ENCODE results near the gene RGPD4. TPM values are rescaled to one million over a fixed set of nuclear protein-coding genes. Genes with fewer than 3 reads are reported as not detected.
"Not testable (repeated sequence)": the region's sequence is repeated elsewhere in the genome, so short reads cannot be mapped to it uniquely, and the experiment has no call there.

RGPD4 gene
- total RNA-seq, 1 donor from 2014 or later: not detected

DNA sequence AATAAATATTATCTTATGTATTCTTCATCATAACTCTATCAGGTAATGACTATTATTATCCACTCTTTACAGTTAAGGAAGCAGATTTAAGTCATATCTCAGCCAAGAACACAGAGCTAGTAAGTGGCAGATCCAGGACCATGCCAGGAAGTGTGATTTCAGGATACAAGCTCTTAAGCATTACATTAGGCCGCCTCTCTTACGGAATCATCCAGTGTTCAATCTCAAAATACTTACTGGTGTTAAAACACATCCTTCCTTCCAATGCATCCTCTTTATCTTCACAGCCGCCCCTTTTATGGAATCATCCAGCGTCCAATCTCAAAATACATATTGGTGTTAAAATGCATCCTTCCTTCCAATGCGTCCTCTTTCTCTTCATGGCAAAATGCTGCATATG is 14.7 kb upstream of the RGPD4 start:
- no peaks in the 10 kb centered on the region for H3K27me3 ChIP-seq (ENCODE audit: control insufficient read depth, insufficient read depth, low read length)
- H3K36me3 ChIP-seq (ENCODE audit: control insufficient read depth, insufficient read depth, low read length): no peaks in the 10 kb centered on the region
- DNase-seq (ENCODE audit: low read depth) (no peak), FAIRE-seq (no peak)
- no peak overlapping the region for H3K4me3 ChIP-seq (ENCODE audit: low read depth, low read length)
- TF ChIP-seq, protein P1, sequence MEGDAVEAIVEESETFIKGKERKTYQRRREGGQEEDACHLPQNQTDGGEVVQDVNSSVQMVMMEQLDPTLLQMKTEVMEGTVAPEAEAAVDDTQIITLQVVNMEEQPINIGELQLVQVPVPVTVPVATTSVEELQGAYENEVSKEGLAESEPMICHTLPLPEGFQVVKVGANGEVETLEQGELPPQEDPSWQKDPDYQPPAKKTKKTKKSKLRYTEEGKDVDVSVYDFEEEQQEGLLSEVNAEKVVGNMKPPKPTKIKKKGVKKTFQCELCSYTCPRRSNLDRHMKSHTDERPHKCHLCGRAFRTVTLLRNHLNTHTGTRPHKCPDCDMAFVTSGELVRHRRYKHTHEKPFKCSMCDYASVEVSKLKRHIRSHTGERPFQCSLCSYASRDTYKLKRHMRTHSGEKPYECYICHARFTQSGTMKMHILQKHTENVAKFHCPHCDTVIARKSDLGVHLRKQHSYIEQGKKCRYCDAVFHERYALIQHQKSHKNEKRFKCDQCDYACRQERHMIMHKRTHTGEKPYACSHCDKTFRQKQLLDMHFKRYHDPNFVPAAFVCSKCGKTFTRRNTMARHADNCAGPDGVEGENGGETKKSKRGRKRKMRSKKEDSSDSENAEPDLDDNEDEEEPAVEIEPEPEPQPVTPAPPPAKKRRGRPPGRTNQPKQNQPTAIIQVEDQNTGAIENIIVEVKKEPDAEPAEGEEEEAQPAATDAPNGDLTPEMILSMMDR (IDR thresholded peaks at IDR 0.05; ENCODE audit: insufficient read depth, low read length, severe bottlenecking): no peak

GRCh38 chr2:107817378-107817777 is 9.3 kb upstream of the RGPD4 start:
- Histone ChIP-seq H3K36me3 (ENCODE audit: control insufficient read depth, insufficient read depth, low read length) (no peaks in the 10 kb centered on the region), H3K27me3 (ENCODE audit: control insufficient read depth, insufficient read depth, low read length) (no peaks in the 10 kb centered on the region), H3K4me3 (ENCODE audit: low read depth, low read length) (no peak overlapping the region)
- FAIRE-seq: no peak
- TF ChIP-seq, protein P1 (IDR thresholded peaks at IDR 0.05; ENCODE audit: insufficient read depth, low read length, severe bottlenecking): no peak
- DNase-seq (ENCODE audit: low read depth): no peak

DNA sequence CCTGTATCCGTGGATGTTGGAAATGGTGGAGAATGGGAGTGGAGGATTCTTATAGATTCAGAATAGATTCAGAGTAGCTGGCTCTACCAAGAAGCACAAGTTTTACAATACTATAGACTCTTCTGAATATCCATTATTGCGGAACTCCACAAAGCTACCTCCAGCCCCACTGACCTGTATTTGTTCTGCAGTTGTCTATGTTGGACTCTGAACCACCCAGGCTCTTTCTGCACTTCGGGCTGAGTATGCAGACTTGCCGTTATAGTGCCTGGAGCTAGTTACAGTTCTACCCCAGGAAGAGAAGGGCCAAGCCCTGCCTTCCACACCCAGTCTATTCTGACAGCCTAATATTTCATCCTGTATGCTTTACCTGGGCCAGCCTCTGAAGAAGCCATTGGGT is 4.4 kb upstream of the RGPD4 start:
- FAIRE-seq (no peak), DNase-seq (ENCODE audit: low read depth) (no peak)
- no peaks in the 10 kb centered on the region for H3K36me3 ChIP-seq (ENCODE audit: control insufficient read depth, insufficient read depth, low read length)
- H3K27me3 ChIP-seq (ENCODE audit: control insufficient read depth, insufficient read depth, low read length): no peaks in the 10 kb centered on the region
- TF ChIP-seq, protein P1 (IDR thresholded peaks at IDR 0.05; ENCODE audit: insufficient read depth, low read length, severe bottlenecking): no peak
- H3K4me3 ChIP-seq (ENCODE audit: low read depth, low read length): no peak overlapping the region

GRCh38 chr2:107824451-107825205 is 2.1 kb upstream of the RGPD4 start:
- no peak for FAIRE-seq
- TF ChIP-seq, protein P1 (IDR thresholded peaks at IDR 0.05; ENCODE audit: insufficient read depth, low read length, severe bottlenecking): no peak

DNA sequence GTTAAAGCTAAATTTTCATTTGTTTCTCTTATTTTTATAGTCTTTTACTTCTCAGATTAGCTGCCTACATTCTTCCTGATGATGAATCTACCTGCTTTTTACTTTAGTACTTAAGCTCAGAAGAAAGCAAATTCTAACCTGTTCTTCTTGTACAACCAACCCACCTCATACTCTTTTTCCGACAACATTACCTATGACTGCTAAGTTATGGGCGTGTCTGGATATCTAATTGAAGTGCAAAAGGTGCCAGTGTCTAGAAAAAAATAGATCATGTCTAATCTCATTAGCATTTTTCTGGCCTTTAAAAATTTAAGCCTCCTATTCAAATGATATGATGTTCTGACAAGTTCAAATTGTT is 1.5 kb upstream of the RGPD4 start:
- FAIRE-seq (no peak), DNase-seq (ENCODE audit: low read depth) (no peak)
- Histone ChIP-seq H3K27me3 (ENCODE audit: control insufficient read depth, insufficient read depth, low read length) (no peaks in the 10 kb centered on the region), H3K4me3 (ENCODE audit: low read depth, low read length) (no peak overlapping the region), H3K36me3 (ENCODE audit: control insufficient read depth, insufficient read depth, low read length) (no peaks in the 10 kb centered on the region)
- TF ChIP-seq, protein P1 (IDR thresholded peaks at IDR 0.05; ENCODE audit: insufficient read depth, low read length, severe bottlenecking): no peak

More at GRCh38 chr2:107824451-107825205, 2.1 kb upstream of the RGPD4 start:
- Histone ChIP-seq H3K4me3 (ENCODE audit: low read depth, low read length) (no peak overlapping the region), H3K36me3 (ENCODE audit: control insufficient read depth, insufficient read depth, low read length) (no peaks in the 10 kb centered on the region), H3K27me3 (ENCODE audit: control insufficient read depth, insufficient read depth, low read length) (no peaks in the 10 kb centered on the region)
- no peak for DNase-seq (ENCODE audit: low read depth)

DNA sequence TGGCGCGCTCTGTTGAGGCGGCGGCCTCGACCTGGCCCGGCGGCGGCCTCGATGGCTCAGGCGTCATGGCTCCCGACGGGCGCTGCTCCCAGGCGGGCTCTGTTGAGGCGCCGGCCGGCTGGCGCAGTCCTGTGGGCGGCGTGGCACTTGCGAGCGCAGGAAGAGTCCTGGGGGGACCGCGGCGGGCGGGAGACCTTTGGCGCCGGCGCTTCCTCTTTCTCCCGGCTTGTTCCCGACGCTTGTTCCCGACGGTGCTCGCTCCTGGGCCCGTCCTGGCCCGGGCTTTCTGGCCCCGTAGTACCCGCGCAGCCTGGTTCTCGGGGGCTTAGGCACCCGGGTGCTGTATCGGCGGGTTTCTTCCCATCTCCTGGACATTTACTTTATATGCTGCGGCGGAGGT is 2.8 kb downstream of the RGPD4 start:
- DNase-seq (ENCODE audit: low read depth); H3K4me3 ChIP-seq (ENCODE audit: low read depth, low read length); H3K36me3 ChIP-seq (ENCODE audit: control insufficient read depth, insufficient read depth, low read length); H3K27me3 ChIP-seq (ENCODE audit: control insufficient read depth, insufficient read depth, low read length); FAIRE-seq: not testable (repeated sequence)

- H3K4me3 ChIP-seq (ENCODE audit: low read depth, low read length); DNase-seq (ENCODE audit: low read depth); H3K36me3 ChIP-seq (ENCODE audit: control insufficient read depth, insufficient read depth, low read length); FAIRE-seq; H3K27me3 ChIP-seq (ENCODE audit: control insufficient read depth, insufficient read depth, low read length): not testable (repeated sequence)
Observed at GRCh38 chr2:107833152-107833551, 6.5 kb downstream of the RGPD4 start.

GRCh38 chr2:107833618-107834017 is 6.9 kb downstream of the RGPD4 start:
- not testable (repeated sequence) for H3K27me3 ChIP-seq (ENCODE audit: control insufficient read depth, insufficient read depth, low read length); FAIRE-seq; H3K36me3 ChIP-seq (ENCODE audit: control insufficient read depth, insufficient read depth, low read length); H3K4me3 ChIP-seq (ENCODE audit: low read depth, low read length); DNase-seq (ENCODE audit: low read depth)

GRCh38 chr2:107916121-107916520 is 89.4 kb downstream of the RGPD4 start:
- not testable (repeated sequence) for H3K27me3 ChIP-seq (ENCODE audit: control insufficient read depth, insufficient read depth, low read length); DNase-seq (ENCODE audit: low read depth); H3K4me3 ChIP-seq (ENCODE audit: low read depth, low read length); FAIRE-seq; H3K36me3 ChIP-seq (ENCODE audit: control insufficient read depth, insufficient read depth, low read length)

Measured in bronchial epithelial cell (primary cell).